PC-9 (cell line): ENCODE data around the gene RNF130.

Experiments
- CTCF ChIP-seq: fragments of 200-600 bp; sonication (generic); conservative IDR thresholded peaks from 2 replicates; pipeline ENCODE4 v1.6.1; 2017; ENCODE audit warnings: mixed run types, antibody characterized with exemption, mild to moderate bottlenecking, moderate library complexity
- EZH2 ChIP-seq: fragments of 200-600 bp; sonication (generic); IDR thresholded peaks from 2 replicates; pipeline ENCODE4 v1.8.0; 2017; ENCODE audit warnings: antibody characterized with exemption, low read depth

- TF ChIP-seq CTCF (no peak), EZH2 (no peak)
Measured at GRCh38 chr5:179914032-179914755, 157.4 kb downstream of the RNF130 start.
